ENCODE measurements around the gene SHROOM3. TPM values are rescaled to one million over a fixed set of nuclear protein-coding genes. Genes with fewer than 3 reads are reported as not detected.

SHROOM3 gene
- total and polyA plus RNA-seq, 2 of the 13 experiments (the other 11 are each of a cell fraction or from before 2014, with no cell fraction given), result 0.01 TPM; not detected in 1

DNA sequence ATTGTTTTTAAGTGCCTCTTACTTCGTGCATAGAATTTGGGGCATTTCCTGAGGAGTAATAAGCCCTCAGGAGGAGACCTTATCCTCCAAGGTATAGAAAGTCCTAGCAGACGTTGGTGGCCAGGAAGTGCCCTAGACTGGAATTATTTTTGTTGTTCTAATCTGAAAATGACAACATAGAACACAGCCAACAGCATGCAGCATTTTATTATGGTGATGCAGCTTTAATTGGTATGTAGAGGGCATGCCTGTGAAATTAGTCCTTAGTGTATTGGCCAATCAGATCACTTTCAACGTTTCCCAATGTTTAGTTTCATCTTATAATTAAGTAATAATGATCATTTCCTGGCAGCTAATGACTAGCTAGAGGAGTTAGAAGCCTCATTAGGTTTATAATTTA is 199.2 kb downstream of the SHROOM3 start:
- no TSS peak for BruUV-seq (replicated peaks)
- TF ChIP-seq TFE3 (CRISPR knock-in tag; IDR thresholded peaks at IDR 0.05) (no peak), ZBTB21 (CRISPR knock-in tag; IDR thresholded peaks at IDR 0.05) (no peak), RERE (CRISPR knock-in tag; IDR thresholded peaks at IDR 0.05; ENCODE audit: low read depth) (no peak), ZNF510 (CRISPR knock-in tag; IDR thresholded peaks at IDR 0.05; ENCODE audit: low read depth) (no peak)
- TF ChIP-seq, protein P1, sequence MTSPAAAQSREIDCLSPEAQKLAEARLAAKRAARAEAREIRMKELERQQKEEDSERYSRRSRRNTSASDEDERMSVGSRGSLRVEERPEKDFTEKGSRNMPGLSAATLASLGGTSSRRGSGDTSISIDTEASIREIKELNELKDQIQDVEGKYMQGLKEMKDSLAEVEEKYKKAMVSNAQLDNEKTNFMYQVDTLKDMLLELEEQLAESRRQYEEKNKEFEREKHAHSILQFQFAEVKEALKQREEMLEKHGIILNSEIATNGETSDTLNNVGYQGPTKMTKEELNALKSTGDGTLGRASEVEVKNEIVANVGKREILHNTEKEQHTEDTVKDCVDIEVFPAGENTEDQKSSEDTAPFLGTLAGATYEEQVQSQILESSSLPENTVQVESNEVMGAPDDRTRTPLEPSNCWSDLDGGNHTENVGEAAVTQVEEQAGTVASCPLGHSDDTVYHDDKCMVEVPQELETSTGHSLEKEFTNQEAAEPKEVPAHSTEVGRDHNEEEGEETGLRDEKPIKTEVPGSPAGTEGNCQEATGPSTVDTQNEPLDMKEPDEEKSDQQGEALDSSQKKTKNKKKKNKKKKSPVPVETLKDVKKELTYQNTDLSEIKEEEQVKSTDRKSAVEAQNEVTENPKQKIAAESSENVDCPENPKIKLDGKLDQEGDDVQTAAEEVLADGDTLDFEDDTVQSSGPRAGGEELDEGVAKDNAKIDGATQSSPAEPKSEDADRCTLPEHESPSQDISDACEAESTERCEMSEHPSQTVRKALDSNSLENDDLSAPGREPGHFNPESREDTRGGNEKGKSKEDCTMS (CRISPR knock-in tag; conservative IDR thresholded peaks at IDR 0.05), result no peak
- no peak overlapping the region for H2AFZ ChIP-seq (ENCODE audit: low read length)
- no peak overlapping the region for H3K9ac ChIP-seq (ENCODE audit: insufficient read depth, low read depth, low read length)
- CTCF ChIA-PET (ENCODE audit: low intra/inter-chr PET ratio, low total read pairs), result no interaction called here
- no peak overlapping the region for H3K4me3 ChIP-seq (replicated peaks in 1 of 3; ENCODE audit: insufficient read depth in 1 of 3, low read depth in 2 of 3, low read length in 3 of 3)
- H3K4me1 ChIP-seq (ENCODE audit: insufficient read depth, low read length), result no peaks in the 10 kb centered on the region
- no peak overlapping the region for H3K4me2 ChIP-seq (ENCODE audit: low read depth, low read length)
- no peak for DNase-seq (ENCODE audit: low spot score)
- no peak for FAIRE-seq
- H3K9me3 ChIP-seq (ENCODE audit: low read length), result no peaks in the 10 kb centered on the region
- H4K20me1 ChIP-seq (ENCODE audit: insufficient read depth, low read length), result no peaks in the 10 kb centered on the region
- intact Hi-C loops (cut with micrococcal nuclease; ENCODE audit: unreplicated experiment), result no loop called here
- 0% methylated on average over 3 of the region's 3 CpGs for WGBS (ENCODE audit: low lambda C conversion rate)
- POLR2A ChIA-PET, result no interaction called here
- in situ Hi-C loops (cut with HindIII; ENCODE audit: extremely low pct_ligation_motif_present, low pct_unique_long_range_greater_than_20kb), result no loop called here
- peaks cover 0 to 4% of the 10 kb centered on the region in 2 experiments; a peak in 1 of 5 replicates for H3K27me3 ChIP-seq (ENCODE audit: control insufficient read depth in 1 of 2, insufficient read depth in 2 of 2, low read length in 2 of 2)
- ATAC-seq, result no peak
- H3K27ac ChIP-seq (ENCODE audit: extremely low read length, insufficient read depth, low read length), result no peak overlapping the region
- no peaks in the 10 kb centered on the region for H3K79me2 ChIP-seq (ENCODE audit: insufficient read depth, low read length)
- H3K36me3 ChIP-seq (replicated peaks in 1 of 2; ENCODE audit: control insufficient read depth in 1 of 2, insufficient read depth in 2 of 2, low read length in 2 of 2), result no peaks in the 10 kb centered on the region

Data from HepG2 (cell line).